ENCODE results near the gene PSMA2. TPM values are rescaled to one million over a fixed set of nuclear protein-coding genes. Genes with fewer than 3 reads are reported as not detected.

The PSMA2 gene
- total RNA-seq, 1 experiment from 2014 or later: 152 TPM

DNA sequence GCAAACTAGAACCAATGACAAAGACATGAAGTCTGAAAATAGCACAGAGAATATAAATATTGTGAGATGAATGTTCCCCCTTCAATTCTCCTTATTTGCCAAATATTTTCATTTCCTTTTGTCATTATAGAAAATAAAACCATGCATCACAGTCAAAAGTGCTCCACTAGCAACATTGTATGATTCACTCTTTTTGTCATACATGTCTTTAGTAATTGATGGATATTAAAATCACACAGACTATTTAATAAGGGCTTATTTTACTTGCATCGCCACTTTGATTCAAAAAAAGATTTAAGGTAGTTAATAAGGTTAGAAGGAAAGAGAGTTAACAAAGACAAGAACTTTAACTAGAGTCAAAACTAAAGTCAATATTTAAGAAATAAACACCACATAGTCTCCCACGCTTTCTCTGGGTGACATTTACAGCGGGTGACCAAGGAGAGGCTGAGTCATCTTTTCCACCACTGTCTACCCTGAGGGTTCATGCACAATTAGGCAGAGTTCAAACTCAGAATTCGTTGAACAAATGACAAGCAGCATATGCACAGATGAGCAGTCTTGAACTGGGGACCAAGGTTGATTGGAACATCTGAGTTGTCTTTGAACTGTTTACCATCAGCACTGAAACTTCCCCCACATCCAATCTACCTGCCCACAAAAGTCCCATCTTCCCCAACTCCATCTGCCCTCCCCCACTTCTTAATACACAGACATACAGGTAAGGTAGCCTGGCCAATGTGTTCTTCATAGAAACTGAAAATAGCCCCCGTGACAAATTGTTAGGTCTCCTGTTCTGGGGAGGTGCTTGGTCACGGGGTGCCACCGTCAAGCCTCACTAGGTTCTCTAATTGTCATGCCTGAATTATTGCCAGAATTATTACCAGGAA is 62.6 kb downstream of the PSMA2 start (continued):
- no peak for TF ChIP-seq EZH2phosphoT487 (IDR thresholded peaks at IDR 0.05; ENCODE audit: borderline replicate concordance)
- TF ChIP-seq, protein P1, sequence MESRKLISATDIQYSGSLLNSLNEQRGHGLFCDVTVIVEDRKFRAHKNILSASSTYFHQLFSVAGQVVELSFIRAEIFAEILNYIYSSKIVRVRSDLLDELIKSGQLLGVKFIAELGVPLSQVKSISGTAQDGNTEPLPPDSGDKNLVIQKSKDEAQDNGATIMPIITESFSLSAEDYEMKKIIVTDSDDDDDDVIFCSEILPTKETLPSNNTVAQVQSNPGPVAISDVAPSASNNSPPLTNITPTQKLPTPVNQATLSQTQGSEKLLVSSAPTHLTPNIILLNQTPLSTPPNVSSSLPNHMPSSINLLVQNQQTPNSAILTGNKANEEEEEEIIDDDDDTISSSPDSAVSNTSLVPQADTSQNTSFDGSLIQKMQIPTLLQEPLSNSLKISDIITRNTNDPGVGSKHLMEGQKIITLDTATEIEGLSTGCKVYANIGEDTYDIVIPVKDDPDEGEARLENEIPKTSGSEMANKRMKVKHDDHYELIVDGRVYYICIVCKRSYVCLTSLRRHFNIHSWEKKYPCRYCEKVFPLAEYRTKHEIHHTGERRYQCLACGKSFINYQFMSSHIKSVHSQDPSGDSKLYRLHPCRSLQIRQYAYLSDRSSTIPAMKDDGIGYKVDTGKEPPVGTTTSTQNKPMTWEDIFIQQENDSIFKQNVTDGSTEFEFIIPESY (IDR thresholded peaks at IDR 0.05; ENCODE audit: extremely low read depth, insufficient replicate concordance, low read length): no peak
- TF ChIP-seq CBX3 (IDR thresholded peaks at IDR 0.05; ENCODE audit: low read depth): peak; percentile 51; the same call in 1 of the 2 replicates
- TF ChIP-seq, protein P2, sequence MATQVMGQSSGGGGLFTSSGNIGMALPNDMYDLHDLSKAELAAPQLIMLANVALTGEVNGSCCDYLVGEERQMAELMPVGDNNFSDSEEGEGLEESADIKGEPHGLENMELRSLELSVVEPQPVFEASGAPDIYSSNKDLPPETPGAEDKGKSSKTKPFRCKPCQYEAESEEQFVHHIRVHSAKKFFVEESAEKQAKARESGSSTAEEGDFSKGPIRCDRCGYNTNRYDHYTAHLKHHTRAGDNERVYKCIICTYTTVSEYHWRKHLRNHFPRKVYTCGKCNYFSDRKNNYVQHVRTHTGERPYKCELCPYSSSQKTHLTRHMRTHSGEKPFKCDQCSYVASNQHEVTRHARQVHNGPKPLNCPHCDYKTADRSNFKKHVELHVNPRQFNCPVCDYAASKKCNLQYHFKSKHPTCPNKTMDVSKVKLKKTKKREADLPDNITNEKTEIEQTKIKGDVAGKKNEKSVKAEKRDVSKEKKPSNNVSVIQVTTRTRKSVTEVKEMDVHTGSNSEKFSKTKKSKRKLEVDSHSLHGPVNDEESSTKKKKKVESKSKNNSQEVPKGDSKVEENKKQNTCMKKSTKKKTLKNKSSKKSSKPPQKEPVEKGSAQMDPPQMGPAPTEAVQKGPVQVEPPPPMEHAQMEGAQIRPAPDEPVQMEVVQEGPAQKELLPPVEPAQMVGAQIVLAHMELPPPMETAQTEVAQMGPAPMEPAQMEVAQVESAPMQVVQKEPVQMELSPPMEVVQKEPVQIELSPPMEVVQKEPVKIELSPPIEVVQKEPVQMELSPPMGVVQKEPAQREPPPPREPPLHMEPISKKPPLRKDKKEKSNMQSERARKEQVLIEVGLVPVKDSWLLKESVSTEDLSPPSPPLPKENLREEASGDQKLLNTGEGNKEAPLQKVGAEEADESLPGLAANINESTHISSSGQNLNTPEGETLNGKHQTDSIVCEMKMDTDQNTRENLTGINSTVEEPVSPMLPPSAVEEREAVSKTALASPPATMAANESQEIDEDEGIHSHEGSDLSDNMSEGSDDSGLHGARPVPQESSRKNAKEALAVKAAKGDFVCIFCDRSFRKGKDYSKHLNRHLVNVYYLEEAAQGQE (IDR thresholded peaks at IDR 0.05; ENCODE audit: low read depth): no peak
- peak; percentile 77 for TF ChIP-seq FOSL1 (IDR thresholded peaks at IDR 0.05; ENCODE audit: low read depth)
- no peak for TF ChIP-seq RAD21 (IDR thresholded peaks at IDR 0.05; ENCODE audit: low read depth)
- no peak for TF ChIP-seq ELF1 (IDR thresholded peaks at IDR 0.05; ENCODE audit: borderline replicate concordance, low read depth)
